Measurements from ENCODE around the gene TM9SF4.
A peak's percentile ranks its signal among the peaks of the same experiment; 100 is the strongest.
"Not testable (repeated sequence)": the region's sequence is repeated elsewhere in the genome, so short reads cannot be mapped to it uniquely, and the experiment has no call there.

The TM9SF4 gene

DNA sequence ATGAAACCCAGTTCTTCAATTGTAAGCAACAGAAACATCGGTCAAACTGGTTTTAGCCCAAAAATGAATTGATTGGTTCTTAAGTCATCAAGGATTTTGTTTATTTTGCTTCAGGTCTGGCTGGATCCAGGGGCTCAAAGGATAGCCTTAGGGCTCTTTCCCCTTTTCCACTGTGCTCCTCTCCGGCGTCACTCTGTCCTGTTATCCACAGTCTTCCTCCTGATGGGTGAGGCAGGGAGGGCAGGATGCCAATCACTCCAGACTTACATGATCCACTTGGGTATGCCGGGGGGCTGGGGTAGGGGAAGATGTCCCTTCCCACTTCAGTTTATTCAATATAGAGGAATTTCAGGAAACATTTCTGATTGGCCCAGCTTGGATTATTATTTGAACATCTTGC, 58.0 kb downstream of the TM9SF4 start:
- H3K4me3 ChIP-seq (ENCODE audit: low read depth, low read length), result no peak overlapping the region
- TF ChIP-seq, protein P1, sequence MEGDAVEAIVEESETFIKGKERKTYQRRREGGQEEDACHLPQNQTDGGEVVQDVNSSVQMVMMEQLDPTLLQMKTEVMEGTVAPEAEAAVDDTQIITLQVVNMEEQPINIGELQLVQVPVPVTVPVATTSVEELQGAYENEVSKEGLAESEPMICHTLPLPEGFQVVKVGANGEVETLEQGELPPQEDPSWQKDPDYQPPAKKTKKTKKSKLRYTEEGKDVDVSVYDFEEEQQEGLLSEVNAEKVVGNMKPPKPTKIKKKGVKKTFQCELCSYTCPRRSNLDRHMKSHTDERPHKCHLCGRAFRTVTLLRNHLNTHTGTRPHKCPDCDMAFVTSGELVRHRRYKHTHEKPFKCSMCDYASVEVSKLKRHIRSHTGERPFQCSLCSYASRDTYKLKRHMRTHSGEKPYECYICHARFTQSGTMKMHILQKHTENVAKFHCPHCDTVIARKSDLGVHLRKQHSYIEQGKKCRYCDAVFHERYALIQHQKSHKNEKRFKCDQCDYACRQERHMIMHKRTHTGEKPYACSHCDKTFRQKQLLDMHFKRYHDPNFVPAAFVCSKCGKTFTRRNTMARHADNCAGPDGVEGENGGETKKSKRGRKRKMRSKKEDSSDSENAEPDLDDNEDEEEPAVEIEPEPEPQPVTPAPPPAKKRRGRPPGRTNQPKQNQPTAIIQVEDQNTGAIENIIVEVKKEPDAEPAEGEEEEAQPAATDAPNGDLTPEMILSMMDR (conservative IDR thresholded peaks at IDR 0.05; ENCODE audit: low read depth, low read length), result no peak
- no peak for DNase-seq (ENCODE audit: low read depth)

DNA sequence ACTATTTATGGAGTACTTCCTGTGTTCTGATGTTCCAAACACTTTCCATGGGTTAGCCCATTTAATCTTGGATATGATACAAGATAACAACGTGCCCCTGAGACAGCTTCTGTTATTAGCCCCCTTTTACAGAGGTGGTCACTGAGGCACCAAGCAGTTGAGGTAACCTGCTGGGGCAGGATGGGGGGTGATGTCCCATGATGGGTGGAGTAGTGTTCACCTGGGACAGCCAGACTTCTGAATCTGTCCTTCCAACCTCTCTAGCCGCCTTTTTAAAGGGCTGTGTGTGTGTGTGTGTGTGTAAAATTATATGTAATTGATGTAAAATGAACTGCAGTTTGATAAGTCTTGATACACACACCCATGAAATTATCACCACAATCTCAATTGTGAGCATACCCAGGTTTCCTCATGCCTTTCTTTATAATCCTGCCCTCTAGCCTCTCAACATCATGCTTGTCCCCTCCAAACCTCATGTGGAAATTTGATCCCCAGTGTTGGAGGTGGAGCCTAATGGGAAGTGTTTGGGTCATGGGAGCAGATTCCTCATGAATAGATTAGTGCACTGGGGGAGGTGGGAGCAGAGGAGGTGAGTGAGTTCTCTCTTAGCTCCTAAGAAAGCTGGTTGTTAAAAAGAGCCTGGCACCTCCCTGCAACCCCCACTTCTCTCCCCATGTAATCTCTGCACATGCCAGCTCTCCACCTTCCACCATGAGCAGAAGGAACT, 58.8 kb downstream of the TM9SF4 start:
- DNase-seq (ENCODE audit: low read depth), result peak; percentile 77
- TF ChIP-seq, protein P1 (conservative IDR thresholded peaks at IDR 0.05; ENCODE audit: low read depth, low read length), result no peak
- H3K4me3 ChIP-seq (ENCODE audit: low read depth, low read length), result no peak overlapping the region

DNA sequence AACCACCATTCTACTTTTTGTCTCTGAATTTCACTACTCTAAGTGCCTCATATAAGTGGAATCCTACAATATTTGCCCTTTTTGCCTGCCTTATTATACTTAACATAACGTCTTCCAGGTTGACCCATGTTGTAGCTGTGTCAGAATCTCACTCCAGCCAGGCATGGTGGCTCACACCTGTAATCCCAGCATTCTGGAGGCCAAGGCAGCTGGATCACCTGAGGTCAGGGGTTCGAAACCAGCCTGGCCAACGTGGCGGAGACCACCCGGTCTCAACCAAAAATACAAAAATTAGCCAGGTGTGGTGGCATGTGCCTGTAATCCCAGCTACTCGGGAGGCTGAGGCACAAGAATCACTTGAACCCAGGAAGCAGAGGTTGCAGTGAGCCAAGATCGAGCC, 68.2 kb downstream of the TM9SF4 start:
- not testable (repeated sequence) for H3K4me3 ChIP-seq (ENCODE audit: low read depth, low read length); DNase-seq (ENCODE audit: low read depth)

DNA sequence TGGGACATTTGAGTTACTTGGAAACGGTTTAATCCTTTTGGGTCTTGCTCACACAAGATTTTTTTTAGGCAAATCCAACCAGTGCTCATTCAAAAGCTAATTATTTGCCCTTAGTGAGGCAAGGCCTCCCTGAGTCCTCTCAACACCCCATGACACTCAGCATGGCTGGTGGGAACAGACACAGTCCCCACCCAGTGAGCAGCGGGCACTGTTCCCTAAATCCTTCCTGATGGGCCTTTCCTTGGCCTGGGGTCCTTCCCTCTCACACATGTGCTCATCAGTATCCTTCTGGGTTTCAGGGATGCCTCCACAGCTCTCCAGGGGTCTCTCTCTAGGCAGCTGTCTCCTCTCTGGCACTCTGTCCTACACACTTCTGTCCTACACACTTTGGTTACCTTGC, 70.0 kb downstream of the TM9SF4 start:
- TF ChIP-seq, protein P1 (conservative IDR thresholded peaks at IDR 0.05; ENCODE audit: low read depth, low read length), result no peak
- no peak for DNase-seq (ENCODE audit: low read depth)
- no peak overlapping the region for H3K4me3 ChIP-seq (ENCODE audit: low read depth, low read length)

DNA sequence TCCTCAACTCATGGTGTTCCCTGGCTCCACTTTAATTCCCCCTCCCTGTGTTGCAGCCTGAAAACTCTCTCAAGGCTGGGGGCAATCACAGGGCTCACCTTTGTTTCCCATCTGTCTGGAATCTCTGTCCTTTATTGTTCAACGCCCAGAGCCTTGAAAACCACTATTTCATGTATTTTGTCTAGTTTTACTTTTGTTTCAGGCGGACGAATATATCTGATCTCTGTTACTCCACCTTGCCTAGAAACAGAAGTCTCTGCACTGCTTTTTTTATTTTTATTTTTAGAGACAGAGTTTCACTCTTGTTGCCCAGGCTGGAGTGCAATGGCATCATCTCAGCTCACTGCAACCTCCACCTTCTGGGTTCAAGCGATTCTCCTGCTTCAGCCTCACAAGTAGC, 70.4 kb downstream of the TM9SF4 start:
- TF ChIP-seq, protein P1 (conservative IDR thresholded peaks at IDR 0.05; ENCODE audit: low read depth, low read length), result no peak
- no peak for DNase-seq (ENCODE audit: low read depth)
- H3K4me3 ChIP-seq (ENCODE audit: low read depth, low read length), result no peak overlapping the region

DNA sequence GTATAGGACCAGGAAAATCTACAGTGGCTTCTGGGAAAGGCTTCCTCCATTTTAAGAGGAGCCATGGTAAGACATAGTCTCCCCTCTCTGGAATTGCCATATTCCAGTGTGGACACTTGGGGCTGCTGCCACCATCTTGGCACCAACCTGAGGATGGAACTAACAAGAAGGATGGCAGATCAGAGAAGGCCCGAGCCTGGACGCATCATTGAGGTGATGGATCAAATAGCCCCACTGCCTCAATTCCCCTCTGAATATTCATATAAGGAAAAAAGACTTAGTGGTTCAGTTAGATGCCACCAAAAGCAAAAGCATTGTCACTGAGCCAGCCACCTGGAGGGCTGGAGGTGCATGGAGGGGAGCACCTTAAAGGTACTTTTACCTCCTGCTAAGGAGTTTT, 72.1 kb downstream of the TM9SF4 start:
- no peak for DNase-seq (ENCODE audit: low read depth)
- H3K4me3 ChIP-seq (ENCODE audit: low read depth, low read length), result no peak overlapping the region
- TF ChIP-seq, protein P1 (conservative IDR thresholded peaks at IDR 0.05; ENCODE audit: low read depth, low read length), result no peak

DNA sequence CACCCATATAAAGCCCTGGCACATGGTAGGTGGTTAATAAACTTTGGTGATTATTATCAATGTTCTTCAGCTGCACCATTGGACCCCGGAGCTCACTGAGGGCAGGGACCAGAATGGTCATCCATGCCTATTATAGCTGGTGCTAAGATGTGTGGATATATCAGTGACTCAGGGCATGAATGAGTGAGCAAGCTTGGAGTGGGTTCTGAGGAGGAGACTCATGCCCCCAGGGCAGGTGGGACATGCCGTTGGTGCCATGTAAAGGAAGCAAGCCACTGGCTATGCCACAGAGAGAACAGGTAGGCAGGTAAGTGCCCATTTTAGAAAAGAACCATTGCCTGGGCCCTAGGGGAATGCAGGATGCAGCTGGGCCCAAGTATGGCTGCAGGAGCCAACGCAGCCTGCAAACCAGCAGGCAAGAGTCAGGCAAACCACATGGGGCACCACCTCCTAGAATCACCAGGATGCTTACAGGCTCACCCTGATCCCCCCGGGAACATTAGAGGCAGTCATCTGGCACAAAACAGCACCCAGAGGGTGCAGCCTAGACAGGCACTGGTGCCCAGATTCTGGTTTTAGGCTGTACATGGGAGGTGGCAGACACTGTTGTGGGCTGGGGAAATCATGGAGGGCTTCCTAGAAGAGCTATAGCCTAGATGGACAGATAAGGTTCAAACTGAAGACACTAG, 74.6 kb downstream of the TM9SF4 start:
- no peak for DNase-seq (ENCODE audit: low read depth)
- TF ChIP-seq, protein P1 (conservative IDR thresholded peaks at IDR 0.05; ENCODE audit: low read depth, low read length), result no peak
- no peak overlapping the region for H3K4me3 ChIP-seq (ENCODE audit: low read depth, low read length)

Measured in choroid plexus epithelial cell (primary cell).